DMS79 treated with DMSO at 0.1 percent for 48 hours (cell line): ENCODE measurements around the gene SOX18.

Experiments
- DNase-seq: peaks from one replicate; lab custom pipeline; 2025; lab: John Stamatoyannopoulos, UW

Gene SOX18

DNA sequence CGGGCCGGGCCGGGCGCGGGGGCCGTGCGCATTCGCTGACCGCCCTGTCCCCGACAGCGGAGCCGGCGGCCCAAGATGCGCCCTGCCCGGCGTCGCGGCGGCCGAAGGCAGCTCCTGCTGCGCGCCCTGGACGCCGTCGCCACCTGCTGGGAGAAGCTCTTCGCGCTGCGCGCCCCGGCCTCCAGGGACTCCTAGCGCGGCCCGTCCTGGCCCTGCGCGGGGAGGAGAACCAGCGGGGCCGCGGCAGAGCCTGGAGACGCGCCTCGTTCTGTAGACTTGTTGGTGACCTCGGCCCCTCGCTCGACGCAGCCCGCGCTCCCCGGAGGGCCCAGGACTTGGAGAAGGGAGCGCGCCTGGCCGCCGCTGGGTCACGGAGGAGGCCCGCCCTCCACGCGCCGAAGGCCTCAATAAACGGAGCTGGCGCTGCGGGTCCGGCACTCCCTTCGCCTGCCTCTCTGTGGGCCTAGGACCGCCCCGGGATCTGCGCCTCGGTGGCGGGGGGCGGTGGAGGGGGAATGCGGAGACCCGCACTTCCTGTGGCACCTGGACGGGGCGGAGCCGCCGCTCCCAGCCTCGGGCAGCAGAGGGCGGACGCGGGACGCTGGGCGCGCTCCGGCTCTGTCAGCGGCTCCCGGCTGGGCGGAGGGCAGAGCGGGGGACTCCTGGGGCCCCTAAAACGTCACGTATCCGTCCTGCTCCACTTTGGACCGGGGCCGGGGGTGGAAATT is 10.7 kb downstream of the SOX18 start:
- peak; percentile 74 for DNase-seq

DNA sequence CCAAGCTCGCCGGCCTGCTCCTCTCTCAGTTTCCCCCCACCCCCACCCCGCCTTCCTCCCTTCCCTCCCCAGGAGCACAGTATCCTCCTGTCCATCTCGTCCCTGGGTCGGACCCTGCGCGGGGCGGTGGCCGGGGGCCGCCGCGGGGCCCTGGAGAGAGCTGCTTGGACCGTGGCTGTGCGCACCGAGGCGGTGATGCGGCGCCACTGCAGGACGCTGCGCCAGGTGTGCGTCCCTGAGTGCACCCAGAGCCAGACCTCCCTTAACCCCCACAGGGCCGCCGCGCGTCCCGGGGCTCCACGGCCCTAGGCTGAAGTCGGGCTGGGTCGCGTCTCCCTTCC is 11.2 kb downstream of the SOX18 start:
- DNase-seq, result no peak

DNA sequence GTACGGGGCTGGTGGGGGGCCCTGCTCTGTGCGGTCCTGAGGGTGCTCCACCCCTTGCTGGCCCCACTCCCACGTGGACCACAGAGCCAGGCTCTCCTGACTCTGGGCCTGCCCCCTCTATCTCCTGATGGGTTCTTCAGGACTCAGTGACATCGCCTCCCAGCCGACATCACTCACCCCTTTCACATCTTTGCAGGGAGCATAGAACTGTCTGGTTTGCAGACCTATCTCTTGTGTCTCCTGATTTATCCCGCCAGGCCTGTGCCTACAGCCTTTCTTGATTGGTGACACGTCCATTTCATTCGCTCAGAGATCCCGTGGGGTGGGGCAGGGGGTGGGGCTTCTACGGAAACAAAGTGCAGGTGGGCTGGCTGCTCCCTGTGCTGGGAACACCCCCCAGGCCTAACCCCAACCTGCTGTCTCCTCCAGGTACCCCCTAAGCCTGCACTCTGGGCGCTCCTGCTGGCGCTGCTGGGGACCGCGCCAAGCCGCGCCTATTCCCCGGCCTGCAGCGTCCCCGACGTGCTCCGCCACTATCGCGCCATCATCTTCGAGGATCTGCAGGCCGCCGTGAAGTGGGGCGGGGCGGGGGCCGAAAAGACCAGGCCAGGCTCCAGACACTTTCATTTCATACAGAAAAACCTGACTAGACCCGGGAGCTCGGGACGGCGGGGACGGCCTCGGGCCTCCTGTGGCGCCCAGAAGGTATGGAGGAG is 11.8 kb downstream of the SOX18 start:
- peak; percentile 65 for DNase-seq

DNA sequence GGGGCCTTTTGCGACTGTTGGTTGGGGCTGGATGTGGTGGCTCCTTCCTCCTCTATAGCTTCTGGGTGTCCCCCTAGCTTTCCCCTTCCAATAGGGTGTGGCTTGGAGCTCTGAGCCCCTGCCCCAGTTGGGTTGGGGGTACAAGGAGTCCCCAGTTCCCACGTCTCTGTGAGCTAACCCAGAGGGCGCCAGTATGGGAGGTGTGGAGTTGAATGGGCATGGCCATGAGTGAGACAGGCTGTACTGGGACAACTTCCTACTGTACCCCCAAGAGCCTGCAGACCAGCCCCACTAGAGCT is 12.3 kb downstream of the SOX18 start:
- no peak for DNase-seq

DNA sequence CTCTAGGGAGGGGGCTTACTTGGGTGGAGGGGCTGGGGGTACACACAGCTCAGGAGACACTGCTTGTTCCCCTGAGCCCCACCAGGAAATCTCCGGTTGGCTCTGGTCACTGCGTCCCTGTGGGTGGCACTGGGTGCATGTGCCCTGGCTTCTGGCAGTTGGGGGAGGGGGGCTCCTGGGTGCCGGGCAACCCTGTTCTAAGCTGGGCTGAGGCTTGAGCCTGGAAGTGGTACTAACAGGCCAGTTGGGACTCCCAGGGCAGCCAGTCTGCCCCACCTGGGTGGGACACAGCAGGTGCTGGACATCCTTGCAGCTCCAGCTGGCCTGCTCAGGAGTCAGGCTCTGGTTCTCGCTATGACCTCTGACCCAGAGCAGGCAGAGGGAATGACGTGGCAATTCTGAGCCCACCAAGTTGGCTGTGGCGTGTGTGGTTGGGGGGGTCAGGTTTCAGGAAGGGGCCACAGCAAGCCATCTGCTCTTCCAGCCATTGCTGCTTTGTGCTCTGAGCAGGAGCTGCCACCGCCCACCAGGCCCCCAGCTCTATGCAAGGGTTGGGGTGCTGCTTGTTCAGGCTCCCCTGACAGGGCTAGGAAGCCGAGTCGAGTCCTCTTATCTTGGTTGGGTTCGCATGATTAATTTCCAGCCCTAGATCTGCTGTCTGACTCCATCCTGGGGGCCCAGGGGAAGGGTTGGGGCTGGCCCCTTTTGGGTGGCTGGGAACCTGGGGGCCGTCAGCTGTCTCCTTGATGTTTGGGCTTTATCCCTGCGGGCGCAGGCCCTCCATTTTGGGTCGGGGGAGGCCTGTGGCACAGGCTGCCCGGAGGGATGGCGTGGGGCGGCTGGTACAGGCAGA is 12.9 kb downstream of the SOX18 start:
- DNase-seq, result no peak

DNA sequence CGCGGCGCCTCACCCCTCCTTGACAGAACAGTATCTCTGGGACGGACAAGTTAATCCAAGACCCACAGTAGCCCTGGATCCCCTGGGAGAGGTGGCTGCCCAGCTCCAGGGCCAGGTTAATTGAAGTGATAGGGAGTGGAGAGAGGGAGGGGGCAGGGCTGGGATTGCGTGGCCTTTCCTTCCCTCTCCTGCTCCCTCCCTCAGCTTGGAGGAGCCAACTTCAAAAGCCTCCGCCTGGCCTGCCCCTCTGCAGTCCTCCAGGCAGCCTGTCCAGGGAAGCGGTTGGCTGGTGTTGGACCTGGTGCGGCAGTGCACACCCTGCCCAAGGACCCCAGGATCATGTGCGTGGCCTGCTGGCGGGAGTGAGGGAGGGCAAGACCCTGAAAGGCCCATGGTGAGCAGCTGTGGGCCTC is 13.5 kb downstream of the SOX18 start, which contains the start of gene C20orf204:
C20orf204 (plus strand) TSS at position 250 of the 413 bp plus-strand sequence; CDS start at position 392, 142 bp downstream.
- no peak for DNase-seq

DNA sequence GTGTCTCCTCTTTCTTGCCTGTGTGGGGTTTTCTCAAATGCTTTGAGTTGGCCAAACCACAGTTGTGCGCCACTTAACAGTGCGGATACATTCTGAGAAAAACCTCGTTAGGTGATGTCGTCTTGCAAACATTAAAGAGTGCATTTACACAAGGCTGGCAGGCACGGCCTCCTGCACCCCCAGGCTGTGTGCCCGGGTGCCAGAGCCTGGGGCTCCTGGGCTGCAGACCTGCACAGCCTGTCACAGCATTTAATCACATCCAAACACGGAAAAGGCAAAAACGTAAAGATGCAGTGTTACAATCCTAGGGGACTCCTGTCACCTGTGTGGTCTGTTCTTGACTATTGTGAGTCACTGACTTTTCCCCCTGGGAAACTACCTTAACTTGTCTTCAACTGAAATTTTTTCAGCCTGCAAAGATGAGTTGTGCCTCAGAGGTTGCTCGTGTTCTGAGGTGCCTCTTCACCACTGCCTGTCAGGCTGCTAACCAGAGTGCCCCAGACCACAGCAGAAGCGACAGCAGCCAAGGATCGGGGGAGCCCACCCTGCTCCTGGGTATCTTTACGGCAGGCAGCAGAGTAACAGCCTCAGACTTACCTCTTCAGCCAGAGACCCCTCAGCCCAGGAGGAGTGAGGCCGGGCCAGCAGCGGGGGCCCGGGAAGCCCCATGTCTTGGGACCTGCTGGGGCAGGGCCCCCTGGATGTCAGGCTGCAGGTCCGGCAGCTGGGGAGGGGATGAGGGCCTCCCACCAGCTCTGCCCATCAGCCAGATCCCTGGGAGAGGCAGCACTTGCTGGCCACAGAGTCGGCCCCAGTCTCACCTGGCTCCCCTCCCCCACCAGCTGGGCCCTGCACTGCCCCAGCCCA is 14.1 kb downstream of the SOX18 start:
- no peak for DNase-seq

DNA sequence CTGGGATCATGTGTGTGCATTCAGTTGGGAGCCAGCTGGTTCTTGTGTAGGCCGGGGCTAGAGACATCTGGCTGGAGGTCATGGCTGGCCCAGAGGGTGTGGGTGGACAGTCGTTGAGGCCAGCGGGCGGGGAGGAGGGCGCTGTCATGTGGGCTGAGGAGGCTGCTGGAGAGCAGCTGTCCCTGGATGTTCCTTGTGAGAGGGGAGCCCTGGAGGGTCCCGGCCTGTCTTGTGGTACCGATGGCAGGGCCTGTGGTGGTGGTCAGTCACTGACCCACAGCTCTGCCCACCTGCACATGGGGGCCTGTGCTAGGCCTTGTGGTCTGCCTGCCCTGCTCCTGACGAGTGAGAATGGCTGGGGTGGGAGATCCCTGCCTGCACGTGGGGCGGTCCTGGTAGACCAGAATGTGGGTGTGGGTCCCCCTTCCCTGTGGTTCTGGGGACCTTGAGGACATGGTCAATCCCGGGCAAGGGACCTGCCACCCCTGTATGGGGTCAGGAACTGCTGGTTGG is 15.4 kb downstream of the SOX18 start:
- DNase-seq, result no peak

DNA sequence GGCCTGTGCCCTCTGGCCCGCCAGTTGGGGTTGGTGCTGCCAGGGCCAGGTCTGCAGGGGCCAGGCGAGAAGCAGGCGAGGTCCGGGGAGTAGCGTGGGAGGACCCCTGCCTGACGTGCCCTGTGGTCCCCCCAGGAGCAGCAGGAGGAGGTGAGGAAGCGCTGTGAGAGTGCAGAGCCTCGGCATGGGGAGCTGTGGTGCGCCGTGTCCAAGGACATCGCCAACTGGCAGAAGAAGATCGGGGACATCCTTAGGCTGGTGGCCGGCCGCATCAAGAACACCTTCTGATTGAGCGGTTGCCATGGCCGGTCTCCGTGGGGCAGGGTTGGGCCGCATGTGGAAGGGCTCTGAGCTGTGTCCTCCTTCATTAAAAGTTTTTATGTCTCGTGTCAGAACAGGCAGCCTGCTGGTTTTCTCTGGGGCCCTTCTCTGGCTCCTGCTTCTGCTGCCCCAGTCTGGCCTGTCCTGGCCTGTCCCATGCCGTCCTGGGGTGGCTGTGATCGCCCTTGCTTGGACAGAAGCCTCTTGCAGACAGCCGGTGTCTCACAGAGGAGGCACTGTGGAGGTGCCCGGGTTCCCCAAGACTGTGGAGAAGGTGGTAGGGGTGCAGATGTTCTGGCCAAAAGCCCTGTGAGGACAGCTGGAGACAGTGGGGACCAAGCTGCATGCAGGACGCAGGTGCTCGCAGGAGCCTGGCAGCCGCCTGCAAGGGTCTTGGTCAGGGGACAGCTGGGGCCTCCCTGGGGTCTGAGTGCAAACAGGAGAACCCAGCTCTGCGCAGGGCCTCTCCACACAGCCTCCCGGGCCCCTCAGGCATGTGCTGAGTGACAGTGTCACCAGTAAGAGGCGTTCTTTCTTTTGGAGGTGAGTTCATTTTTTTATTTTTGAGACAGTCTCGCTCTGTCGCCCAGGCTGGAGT is 16.5 kb downstream of the SOX18 start:
- no peak for DNase-seq

DNA sequence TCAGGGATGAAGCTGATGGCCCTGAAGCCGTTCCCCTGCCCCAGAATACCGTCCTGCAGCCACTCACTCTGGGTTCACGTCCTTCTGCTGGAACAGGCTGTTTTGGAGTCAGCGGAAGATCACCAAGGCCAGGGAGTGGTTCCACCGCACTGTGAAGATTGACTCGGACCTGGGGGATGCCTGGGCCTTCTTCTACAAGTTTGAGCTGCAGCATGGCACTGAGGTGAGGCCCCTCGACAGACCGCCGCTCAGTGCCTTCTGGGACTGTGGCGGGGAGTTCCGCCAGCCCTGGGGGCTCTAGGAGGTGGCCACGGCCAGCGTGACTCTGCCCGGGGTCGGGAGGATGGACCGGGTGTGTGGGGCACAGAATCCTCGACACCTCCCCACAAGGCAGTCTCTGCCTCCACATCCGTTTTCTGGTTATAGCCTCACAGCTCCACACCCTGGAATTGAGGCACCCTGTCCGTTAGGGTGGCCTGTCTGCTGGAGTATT is 17.6 kb downstream of the SOX18 start:
- DNase-seq, result no peak

DNA sequence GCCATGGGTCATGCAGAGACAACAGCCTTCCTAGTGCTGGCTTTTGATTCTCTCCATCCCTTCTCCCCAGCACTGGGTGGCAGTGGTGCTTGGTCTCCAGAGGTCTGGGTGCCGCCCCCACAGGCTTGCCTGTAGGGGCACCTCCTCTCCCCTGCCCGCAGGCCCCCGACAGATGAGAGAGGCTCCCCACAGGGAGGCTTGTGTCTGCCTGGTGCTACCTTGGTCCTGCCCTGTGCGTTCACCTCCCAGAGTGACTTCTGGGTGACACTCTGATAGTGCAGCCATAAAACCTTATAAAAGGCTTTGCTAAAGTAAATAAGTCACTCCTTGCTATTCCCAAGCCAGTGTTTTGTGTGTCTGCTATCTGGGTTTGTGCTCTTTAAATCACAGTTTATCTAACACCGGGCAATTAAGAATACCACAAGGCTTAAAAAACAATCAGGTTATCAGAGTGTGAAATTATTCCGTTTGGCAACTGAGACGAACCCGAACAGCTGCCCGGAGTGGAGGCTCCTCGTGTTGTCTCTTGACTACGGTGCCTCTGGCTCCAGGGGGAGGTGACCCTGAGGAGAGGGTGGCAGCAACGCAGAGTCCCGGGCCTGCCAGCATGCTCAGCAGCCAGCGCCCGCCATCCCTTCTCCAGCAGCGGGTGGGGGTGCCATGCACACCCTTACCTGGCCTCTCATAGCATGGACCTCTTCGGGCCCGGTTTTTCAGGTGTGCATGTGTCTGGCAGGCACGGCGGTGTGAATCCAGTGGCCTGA is 18.9 kb downstream of the SOX18 start:
- DNase-seq, result no peak

DNA sequence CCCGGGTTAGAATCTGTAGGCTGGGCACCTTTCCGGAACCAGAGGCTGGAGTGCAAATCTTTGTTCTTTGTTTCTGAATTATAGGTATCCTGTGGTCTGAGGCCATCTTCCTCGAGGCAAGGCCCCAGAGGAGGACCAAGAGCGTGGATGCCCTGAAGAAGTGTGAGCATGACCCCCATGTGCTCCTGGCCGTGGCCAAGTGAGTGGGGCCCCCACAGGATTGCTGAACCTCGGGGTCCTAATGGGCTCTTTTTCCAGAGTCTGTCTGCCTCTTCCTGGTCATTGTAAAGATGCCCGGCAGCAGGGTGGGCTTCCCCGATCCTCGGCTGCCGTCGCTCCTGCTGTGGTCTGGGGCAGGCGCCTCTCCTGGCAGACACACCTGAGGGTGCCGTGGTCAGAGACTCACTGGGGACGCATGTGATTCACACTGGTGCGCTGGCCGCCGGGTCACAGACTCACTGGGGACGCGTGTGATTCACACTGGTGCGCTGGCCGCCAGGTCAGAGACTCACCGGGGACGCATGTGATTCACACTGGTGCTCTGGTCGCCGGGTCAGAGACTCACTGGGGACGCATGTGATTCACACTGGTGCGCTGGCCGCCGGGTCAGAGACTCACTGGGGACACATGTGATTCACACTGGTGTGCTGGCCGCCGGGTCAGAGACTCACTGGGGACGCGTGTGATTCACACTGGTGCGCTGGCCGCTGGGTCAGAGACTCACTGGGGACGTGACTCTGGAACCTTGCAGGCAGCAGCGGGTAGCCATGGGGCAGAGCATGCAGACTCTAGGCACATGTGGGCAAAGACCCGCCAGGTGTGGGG is 19.9 kb downstream of the SOX18 start:
- DNase-seq, result no peak

DNA sequence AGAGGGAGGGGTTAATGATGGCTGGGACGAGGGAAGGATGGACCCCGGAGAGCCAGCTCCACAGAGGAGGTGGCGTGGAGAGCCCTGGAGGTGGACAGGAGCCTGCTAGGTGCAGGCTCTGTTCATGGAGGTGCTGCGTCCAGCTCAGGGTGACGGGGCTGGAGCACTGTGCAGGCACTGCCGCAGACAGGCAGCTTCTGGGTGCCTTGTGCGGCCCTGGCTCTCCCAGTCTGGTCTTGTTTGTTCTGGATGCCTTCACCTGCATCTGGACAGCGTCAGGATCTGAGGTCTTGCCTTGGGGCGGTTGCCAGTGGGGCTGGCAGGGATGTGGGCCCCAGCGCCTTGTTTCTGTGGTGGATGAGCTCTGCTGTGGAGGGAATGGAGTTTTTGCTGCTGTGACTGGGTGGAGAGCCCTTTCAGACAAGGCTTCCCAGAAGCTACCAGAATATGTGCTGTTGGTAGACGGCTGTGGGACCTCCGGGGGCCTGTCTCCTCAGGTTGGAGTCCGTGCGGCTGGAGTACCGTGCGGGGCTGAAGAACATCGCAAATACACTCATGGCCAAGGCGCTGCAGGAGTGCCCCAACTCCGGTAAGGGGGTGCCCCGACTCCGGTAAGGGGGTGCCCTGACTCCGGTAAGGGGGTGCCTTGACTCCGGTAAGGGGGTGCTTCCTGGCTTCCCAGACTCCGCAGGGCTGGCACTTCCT is 21.3 kb downstream of the SOX18 start:
- DNase-seq, result no peak

DNA sequence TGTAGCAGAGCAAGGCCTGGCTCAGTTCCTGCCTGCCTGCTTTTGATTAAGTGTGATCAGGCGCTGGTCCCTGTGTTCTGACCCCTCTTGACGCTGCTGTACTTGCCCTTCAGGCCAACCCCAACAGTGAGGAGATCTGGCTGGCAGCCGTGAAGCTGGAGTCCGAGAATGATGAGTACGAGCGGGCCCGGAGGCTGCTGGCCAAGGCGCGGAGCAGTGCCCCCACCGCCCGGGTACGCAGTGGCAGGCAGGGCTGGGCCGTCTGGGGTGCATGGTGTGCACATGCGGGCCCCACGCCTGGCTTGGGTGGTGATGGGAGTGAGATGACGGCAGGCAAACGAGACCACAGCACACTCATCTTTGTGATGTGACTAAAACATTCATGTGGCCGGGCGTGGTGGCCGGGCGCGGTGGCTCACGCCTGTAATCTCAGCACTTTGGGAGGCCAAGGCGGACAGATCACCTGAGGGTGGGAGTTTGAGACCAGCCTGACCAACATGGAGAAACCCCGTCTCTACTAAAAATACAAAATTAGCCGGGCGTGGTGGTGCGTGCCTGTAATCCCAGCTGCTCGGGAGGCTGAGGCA is 23.5 kb downstream of the SOX18 start:
- no peak for DNase-seq

DNA sequence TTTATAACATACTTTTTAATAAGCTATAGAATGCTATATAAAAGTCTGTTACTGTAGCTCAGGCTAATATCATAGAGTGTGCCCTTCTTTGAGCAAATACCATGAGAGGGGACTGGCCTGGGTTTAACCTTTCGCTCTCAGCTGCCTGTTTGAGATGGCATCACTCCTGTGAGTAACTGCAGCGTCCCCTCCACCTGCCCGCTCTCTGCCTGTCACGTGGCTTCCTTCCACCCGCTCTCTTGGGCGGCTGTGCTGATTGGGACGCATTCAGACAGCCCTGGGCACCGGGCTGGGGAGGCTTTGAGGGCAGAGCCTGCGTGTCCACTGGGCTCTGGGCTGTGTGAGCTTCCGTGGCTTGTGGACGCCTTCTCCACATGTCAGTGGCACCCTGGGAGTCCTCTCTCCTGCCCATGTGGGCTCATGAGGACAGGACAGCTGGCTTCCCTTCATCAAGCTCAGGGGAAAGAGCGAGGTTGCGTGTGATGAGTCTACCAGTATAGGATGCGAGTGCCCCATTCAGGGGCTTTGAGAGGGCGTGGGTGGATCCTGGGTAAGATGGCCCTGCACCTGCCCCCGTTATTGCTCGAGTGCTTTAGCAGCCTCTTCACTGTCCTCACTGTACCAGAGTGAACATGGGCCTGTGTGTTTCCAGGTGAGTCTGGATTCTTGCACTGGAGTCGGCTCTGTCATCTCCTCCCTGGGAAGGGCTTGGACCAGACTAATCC is 24.2 kb downstream of the SOX18 start:
- DNase-seq, result no peak

DNA sequence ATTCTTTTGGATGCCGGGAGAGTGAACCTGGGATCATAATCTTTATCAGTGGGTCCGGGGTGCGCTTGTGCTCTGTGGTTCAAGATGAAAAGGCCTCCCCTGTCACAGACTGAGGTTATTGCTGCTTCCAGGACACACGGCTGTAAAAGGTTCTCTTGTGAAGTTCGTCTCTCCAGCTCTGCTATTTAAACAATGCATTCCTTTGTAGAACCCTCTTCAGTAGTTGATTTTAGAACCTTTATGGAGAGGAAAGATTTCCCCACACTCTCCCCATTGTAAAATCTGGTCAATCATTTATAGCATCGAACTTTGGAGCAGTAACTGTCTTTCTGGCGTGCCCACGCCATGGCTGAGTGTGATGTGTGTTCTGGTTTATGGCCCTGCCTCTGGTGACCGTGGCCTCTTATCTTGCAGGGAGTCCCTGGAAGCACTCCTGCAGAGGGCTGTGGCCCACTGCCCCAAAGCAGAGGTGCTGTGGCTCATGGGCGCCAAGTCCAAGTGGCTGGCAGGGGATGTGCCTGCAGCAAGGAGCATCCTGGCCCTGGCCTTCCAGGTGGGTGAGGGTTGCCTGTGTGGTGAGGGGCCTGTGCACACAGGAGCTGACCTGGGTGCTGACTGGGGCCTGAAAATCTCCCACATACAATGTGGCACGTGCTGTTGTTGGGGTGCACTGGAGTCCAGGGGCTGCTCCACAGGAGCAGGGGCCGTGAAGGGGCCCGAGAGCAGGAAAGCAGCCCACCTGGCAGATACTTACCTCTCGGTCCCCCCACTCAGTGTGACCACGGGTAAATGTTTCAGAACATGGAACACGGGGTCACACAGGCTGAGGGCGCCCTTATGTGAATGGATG is 25.1 kb downstream of the SOX18 start:
- no peak for DNase-seq
